A673 (cell line): Measurements from ENCODE around the gene SLC12A6. TPM values are rescaled to one million over a fixed set of nuclear protein-coding genes. Genes with fewer than 3 reads are reported as not detected.

ENCODE experiments used
- BruUV-seq: library from RNA; stranded (reverse); fragments of 400-500 nt; replicated peaks from 2 replicates; lab custom pipeline; 2021; lab: Mats Ljungman, UMichigan
- CTCF ChIA-PET: fragments of 300-600 bp; sonication (Branson Sonifier 250); formaldehyde crosslinking; loops from one replicate; lab custom pipeline; 2022; ENCODE audit warnings: antibody characterized with exemption; lab: Charles Lee
- POLR2A ChIA-PET: fragments of 300-600 bp; sonication (Branson Sonifier 250); formaldehyde crosslinking; loops from one replicate; lab custom pipeline; 2022; ENCODE audit warnings: antibody characterized with exemption; ENCODE audit not compliant: low non-redundant PET; lab: Charles Lee
- DNase-seq: peaks from one replicate; pipeline ENCODE4 v3.0.0-alpha.2; 2015; ENCODE audit warnings: low spot score
- H3K27ac ChIP-seq: fragments of 200-600 bp; sonication (generic); 2 replicates; pipeline ENCODE4 v1.5.1; 2016; ENCODE audit warnings: mixed run types, low read depth, mild to moderate bottlenecking, mixed read lengths, antibody characterized with exemption, low read length; ENCODE audit not compliant: poor library complexity, severe bottlenecking
- H3K27me3 ChIP-seq: fragments of 200-600 bp; sonication (generic); replicated peaks from 2 replicates; pipeline ENCODE4 v1.6.1; 2017; ENCODE audit warnings: mixed run types, low read depth, mild to moderate bottlenecking, mixed read lengths, antibody characterized with exemption, low read length; ENCODE audit not compliant: insufficient read depth, poor library complexity
- H3K36me3 ChIP-seq: fragments of 200-600 bp; sonication (generic); 2 replicates; pipeline ENCODE4 v1.6.1; 2016; ENCODE audit warnings: mixed run types, mild to moderate bottlenecking, mixed read lengths, antibody characterized with exemption, low read length; ENCODE audit not compliant: insufficient read depth, poor library complexity, severe bottlenecking
- H3K4me1 ChIP-seq: fragments of 200-600 bp; sonication (generic); 2 replicates; pipeline ENCODE4 v1.6.1; 2017; ENCODE audit warnings: mixed run types, mild to moderate bottlenecking, mixed read lengths, antibody characterized with exemption, low read length; ENCODE audit not compliant: insufficient read depth, poor library complexity, severe bottlenecking
- H3K4me3 ChIP-seq: fragments of 200-600 bp; sonication (generic); 2 replicates; pipeline ENCODE4 v1.5.1; 2016; ENCODE audit warnings: low read depth, mixed run types, mild to moderate bottlenecking, mixed read lengths, low read length; ENCODE audit not compliant: poor library complexity, severe bottlenecking
- H3K9me3 ChIP-seq: fragments of 200-600 bp; sonication (generic); 2 replicates; pipeline ENCODE4 v1.6.1; 2016; ENCODE audit warnings: mixed run types, low read depth, mild to moderate bottlenecking, mixed read lengths, antibody characterized with exemption, low read length; ENCODE audit not compliant: poor library complexity, severe bottlenecking
- CTCF ChIP-seq: fragments of 300-800, 200-600 bp; sonication (generic); conservative IDR thresholded peaks from 2 replicates; pipeline ENCODE4 v1.5.1; 2017; ENCODE audit warnings: low read depth, mild to moderate bottlenecking, antibody characterized with exemption, low read length, moderate library complexity, mixed read lengths
- EZH2 ChIP-seq: fragments of 200-600 bp; sonication (generic); IDR thresholded peaks from 2 replicates; pipeline ENCODE4 v1.6.1; 2017; ENCODE audit warnings: borderline replicate concordance, low read depth, mild to moderate bottlenecking, mixed read lengths, antibody characterized with exemption, low read length; ENCODE audit not compliant: poor library complexity, severe bottlenecking
- intact Hi-C: fragments of 100-400 bp; cut with micrococcal nuclease; formaldehyde crosslinking; loops from one replicate; pipeline ENCODE4 v1.10.0; 2022; ENCODE audit not compliant: unreplicated experiment
- total RNA-seq: library from RNA; stranded (reverse); gene quantifications from 2 replicates; pipeline ENCODE4 v1.2.3, GENCODE V29; 2021

SLC12A6 gene
- total RNA-seq, 1 experiment from 2014 or later = 17.2 TPM

- BruUV-seq = no TSS peak
- no peaks in the 10 kb centered on the region for H3K9me3 ChIP-seq
- no peak overlapping the region for H3K27ac ChIP-seq
- no peak overlapping the region for H3K4me3 ChIP-seq
- no peak for DNase-seq
- H3K27me3 ChIP-seq = no peaks in the 10 kb centered on the region
- peaks cover 16% of the 10 kb centered on the region for H3K4me1 ChIP-seq
- ChIA-PET POLR2A (no interaction called here), CTCF (no interaction called here)
- intact Hi-C loops = no loop called here
- TF ChIP-seq EZH2 (no peak), CTCF (no peak)
- H3K36me3 ChIP-seq = peaks cover 13% of the 10 kb centered on the region
These were observed 2.9 kb downstream of the SLC12A6 start for GRCh38 chr15:34334672-34335071.

- intact Hi-C loops = no loop called here
- no TSS peak for BruUV-seq
- H3K4me1 ChIP-seq = no peaks in the 10 kb centered on the region
- H3K27ac ChIP-seq = no peak overlapping the region
- no peak overlapping the region for H3K4me3 ChIP-seq
- POLR2A ChIA-PET = no interaction called here
- TF ChIP-seq EZH2 (no peak), CTCF (no peak)
- CTCF ChIA-PET = no interaction called here
- H3K36me3 ChIP-seq = no peaks in the 10 kb centered on the region
- H3K9me3 ChIP-seq = no peaks in the 10 kb centered on the region
- no peak for DNase-seq
- no peaks in the 10 kb centered on the region for H3K27me3 ChIP-seq
These were observed 4.9 kb downstream of the SLC12A6 start for GRCh38 chr15:34332553-34333120.

DNA sequence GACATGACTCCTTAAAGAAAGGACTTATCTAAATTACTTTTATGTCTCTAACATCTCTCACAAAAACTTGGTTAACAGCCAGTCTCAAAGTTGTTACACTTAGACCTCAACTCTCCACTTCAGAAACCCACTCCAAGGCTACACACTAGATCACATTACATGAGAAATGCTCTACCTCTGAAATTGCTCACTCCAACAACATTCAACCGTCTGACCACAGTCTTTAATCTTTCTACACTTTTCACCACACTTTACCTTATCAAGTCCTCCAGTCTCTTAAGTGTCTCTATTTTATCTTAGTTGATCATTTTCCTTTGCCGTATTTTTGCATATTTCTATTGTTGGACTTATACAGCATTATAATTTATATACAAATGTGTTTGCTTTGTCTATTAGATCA lies 5.8 kb downstream of the SLC12A6 start:
- ChIA-PET POLR2A (no interaction called here), CTCF (interaction anchor here (0.6 kb wide), 1 partner anchor 17 kb away, joined by 4 read pairs; no protein-coding TSS in a partner anchor)
- H3K9me3 ChIP-seq = no peaks in the 10 kb centered on the region
- BruUV-seq = no TSS peak
- H3K4me3 ChIP-seq = no peak overlapping the region
- H3K4me1 ChIP-seq = no peaks in the 10 kb centered on the region
- H3K27ac ChIP-seq = no peak overlapping the region
- H3K36me3 ChIP-seq = no peaks in the 10 kb centered on the region
- TF ChIP-seq CTCF = no peak
- TF ChIP-seq EZH2 = no peak
- H3K27me3 ChIP-seq = no peaks in the 10 kb centered on the region
- intact Hi-C loops = no loop called here
- no peak for DNase-seq
